ENCODE results near the gene PRKCQ.

PRKCQ gene

DNA sequence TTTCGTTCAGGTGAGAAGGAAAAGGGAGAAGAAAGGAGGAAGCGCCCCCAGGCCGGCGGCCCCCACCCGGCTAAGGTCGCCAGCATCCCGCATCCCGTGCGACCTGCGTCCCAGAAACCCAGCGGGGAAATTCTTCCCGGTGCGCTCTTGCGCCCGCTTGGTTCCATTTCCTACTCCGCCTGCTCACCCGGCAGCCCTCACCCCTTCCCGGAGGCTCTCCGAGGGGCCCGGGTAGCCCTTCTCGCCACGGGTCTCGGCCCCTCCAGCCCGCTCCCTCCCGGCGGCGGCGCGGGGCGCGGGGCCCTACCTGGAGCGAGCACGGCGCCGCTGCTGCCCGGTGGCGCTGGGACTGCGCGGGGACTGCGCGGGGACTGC is at the start of gene PRKCQ:
TSS of gene PRKCQ (minus strand) at position 373 of the 375 bp plus-strand sequence. CDS start 65,141 bp downstream, outside the sequence.
- no peak for DNase-seq

DNA sequence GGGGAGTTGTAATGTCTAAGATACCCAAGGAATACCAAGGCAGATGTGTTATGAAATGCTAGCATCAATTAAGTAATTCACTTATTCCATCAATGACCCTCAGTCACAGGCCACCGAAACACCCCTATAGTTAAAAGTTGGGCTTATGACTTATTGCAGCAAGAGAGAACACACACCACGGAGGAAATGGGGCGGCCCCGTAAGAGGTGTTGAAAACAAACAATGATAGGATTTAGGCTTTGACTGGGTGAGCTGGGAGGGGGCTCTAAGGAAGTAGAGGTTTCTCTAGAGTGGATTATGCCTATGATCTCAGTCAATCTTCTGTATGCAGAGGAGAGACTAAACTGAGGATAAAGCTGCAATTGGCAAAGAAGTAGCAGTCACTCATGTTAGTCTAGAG is 45.4 kb upstream of the PRKCQ start:
- no peak for DNase-seq

DNA sequence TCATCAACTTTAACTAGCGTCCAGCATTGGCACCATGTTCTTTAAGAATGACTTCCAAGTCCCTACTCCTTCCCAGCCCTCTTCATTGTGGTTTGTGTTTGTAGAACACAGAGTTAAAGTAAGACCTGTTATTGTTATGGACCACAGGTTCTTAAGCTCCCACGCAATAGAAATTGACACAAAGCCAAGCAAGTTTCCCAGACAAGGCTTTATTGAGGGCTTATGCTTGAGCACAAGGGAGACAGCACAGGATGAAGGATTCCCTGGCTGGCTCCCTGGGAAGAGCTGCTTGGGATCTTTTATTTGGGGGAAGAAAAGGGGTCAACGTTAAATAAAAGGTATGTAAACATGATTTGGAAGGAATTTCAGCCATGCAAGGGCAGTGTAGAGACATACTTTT is 44.3 kb upstream of the PRKCQ start:
- no peak for DNase-seq

DNA sequence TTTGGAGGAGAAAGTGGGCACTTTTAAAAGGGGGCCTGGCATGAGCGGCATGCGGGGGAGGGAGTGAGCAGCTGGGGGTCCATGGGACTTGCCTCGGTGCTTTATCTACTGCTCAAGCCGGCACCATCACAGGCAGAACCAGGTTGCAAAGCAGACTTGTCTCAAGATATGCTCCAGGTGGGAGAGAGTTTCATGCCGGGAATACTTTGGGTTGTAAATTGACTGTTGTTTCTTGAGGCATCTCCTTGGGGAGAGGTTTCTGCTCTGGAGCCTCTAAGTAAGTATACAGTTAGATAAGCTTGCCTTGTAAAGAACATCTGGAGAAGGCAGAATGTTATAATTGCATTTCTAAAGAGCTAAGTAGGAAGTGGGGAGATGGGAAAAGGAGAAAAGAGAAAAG is 42.8 kb upstream of the PRKCQ start:
- no peak for DNase-seq

DNA sequence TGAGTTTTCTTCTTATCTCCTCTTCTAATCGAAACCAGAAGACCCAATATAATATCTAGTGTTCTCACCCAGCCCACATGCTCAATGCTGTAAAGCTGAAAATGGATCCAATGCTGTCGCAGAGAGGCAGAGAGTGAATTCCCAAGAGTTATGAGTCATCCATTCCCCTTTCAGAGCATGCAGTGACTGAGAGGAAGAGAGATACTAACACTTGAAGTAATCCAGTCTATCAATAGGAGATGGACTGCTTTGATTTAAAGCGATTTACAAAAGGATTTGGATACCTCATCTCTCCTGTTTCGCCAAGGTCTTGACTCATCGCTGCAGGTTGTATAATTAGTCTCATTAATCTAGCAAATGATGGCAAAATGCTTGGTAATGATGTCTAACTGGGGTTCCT is 41.5 kb upstream of the PRKCQ start:
- no peak for DNase-seq

DNA sequence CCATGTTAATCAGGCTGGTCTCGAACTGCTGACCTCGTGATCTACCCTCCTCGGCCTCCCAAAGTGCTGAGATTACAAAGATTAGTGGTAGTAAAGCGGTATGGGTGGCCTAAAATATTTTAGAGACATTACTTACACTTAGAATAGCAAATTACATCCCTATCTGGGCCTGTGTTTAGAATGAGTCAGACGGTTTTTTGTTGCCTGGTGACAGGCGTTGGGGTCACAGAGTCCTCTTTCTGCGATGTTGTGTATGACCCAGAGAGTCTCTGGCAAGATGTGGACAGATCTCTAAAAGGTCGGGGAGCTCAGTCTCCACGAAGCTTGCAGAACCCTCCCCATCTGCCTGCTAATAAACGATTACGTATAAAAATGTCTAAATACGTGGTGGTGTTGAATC is 39.6 kb upstream of the PRKCQ start:
- no peak for DNase-seq

DNA sequence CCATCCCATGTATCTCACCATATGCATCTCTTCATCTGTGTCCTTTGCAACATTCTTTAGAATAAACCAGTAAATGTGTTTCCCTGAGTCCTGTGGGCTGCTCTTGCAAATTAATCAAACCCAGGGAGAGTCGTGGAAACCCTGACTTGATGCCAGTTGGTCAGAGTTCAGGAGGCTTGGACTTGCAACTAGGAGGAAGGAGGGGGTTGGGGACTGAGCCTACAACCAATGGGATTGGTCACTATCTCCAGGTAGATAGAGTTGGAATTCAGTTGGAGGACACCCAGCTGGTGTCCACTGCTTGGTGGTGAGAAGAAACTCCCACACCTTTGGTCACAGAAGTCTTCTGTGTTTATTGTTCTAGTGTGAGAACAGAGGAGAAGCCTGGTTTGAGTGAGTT is 38.3 kb upstream of the PRKCQ start:
- no peak for DNase-seq

DNA sequence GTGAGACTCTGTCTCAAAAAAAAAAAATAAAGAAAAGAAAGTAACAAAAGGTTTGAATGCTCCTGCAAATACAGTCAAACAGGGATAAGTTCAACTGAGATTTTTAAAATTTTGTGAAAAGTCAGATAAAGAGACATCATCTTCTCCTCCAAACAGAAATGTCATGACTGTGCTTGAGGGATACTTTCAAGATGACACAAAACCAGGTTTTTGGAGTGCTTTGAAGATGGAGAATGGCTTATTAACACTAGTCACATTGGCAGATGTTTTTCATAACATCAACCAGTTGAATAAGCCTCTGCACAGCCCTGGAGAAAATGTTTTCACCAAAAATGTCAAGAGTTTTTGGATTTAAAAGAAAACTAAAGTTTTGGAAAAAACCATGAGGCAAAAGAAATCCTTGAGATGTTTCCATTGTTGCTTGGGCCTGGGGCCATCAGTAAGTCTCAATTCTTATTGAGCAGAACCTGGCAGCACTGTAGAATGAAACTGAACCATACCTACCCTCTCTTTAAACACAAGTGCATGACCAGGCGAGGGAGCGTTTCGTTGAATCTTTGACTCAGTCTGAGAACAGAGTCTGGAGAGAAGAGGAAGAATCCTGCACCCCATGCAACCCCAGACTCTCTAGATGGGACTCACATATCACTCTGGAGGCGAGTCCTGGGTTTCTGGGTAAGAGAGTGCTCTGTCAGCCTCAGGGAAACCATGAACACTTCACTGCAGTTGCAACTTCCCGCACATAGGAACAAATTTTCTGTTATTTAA is 37.4 kb upstream of the PRKCQ start:
- DNase-seq, result no peak

DNA sequence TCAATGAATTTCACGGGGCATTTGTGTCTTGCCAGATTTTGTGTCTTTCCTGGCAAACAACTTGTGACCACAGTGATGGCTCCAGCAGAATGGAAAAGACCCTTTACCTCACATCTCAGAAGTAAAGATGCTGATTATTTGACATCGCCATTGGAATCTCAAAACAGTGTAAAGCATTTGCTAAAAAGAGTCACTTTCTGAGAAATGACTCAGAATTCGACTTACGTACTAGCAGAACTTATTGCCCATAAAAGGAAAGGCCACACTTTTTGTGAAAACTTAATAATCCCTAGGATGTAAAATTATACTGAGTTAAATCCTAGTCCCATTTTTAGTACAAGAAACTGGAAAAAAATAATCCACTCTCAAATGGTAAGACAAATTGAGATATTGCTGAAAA is 35.9 kb upstream of the PRKCQ start:
- no peak for DNase-seq

DNA sequence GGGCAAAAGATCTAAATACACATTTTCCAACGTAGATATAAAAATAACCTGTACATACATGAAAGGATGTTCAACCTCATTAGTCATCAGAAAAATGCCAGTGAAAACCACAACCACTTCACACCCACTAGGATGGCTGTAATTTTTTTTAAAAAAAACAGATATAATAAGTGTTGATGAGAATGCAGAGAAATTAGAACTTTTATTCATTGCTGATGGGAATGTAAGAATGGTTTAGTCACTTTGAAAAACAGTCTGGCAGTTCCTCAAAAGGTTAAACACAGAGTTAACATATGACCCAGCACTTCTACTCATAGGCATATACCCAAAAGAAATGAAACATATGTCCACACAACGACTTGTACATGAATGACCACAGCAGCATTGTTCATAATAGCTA is 32.3 kb upstream of the PRKCQ start:
- no peak for DNase-seq

DNA sequence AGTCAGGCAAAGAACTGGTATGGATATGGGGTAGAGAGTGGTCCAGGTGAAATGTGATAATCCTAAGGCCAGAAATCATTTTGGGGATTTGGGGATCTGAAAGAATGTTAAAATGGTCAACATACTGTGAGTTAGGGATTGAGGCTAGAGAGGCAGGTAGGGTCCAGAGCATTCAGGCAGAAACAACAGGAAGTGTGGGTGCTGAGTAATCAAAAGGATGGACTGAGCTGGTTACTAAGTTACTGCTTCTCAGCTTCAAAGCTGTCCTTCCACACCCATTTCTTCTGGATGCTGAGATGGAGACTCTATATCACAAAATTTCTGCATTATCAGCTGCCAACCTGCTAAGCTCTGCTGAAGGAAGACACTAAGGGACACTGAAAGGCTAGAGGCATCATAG is 30.6 kb upstream of the PRKCQ start:
- no peak for DNase-seq

DNA sequence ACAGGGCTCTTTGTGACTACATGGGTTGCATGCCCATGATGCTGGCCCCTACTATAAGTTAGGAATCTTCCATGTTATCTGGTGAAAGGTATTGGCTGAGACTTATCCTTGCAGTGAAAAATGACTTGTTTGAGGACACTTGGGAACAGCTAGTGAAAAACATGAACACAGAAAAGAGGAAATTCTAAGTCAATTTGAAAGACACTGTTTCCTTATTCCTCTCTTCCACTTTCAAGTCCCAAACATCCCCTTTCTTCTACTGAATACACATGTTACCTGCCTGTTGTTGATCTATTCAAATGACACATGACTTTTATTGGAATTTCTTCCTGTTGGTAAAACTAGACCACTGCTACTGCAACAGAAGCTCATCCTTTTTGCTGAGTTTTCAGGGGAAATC is 29.5 kb upstream of the PRKCQ start:
- no peak for DNase-seq

DNA sequence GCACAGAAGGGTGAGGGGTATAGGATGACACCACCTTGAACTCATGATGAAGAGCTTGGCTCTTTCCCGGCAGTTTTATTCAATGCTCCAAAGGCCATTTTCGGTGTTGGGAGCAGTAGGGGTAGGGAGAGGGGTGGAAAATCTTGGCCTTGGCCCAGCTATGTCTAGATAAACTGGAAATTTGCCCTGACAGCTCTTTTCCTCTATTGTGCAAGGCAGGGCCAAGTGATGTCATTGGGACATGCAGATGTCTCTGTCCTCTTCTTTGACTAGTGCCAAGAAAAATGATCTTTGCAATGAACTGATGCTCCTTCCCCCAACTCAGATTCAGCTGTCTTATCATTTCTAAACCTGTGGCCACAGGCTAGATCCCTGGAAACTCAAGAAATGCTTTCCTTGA is 27.7 kb upstream of the PRKCQ start:
- DNase-seq, result no peak

DNA sequence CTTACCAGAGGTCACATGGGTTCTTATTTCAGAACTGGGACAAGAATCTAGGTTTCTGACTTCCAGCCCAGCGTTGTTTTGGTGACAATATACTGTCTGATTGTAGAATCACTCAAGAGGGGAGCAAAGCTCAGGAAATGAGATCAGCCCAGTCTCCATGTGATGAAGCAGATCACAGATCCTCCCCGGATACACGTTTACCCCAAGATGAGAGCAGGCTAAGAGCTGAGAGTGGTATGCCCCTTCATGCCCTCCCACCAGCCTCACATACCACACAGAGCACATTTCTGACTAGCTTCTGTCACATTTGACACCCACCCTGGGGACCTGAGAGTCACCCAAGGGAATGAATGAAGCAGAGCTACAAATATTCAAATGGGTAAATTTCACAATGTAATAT is 27.1 kb upstream of the PRKCQ start:
- no peak for DNase-seq

DNA sequence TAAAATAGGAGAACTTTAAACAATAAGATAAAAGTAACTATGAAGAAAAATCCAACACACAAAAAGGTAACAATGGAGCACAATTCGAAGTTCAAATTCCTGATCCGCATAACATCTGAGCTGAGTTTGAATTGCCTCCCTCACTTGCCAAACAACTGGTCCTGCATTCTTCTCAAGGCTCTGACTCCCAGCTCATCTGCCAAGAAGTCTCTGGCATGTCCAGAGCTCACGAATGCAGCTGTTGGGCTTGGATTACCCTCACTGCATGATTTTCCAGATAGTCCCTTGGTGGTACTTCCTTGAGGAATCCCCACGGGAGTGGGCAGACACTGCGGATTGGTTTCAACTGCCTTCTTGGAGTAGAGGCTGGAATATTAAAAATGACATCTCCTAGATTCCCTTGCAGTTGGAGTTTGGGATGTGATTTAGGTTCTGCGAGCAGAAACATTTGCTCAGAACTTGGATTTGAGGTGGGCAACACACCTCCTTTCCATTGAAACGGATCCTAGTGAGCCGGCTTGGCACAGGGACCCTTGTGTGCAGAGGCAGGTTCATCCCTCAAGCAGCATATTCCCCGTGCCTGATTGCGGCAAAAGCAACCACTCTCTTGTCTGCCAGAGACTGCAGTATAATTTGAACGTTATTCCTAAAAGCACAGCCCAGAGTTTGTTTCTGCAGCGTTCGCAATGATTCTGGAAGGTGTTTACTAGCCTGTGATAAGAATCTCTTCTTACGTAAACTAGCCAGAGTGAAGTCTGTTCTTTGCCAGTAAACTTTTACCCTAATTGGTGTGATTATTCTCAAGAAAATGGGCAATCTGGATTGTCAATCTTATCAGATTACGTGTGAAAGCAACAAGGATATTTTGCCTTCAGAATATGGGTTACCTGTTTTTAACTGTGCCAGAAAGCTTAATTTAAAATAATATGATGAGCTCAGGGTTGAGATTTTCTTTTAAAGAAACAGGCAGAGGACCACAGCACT is 23.4 kb upstream of the PRKCQ start:
- DNase-seq, result no peak

DNA sequence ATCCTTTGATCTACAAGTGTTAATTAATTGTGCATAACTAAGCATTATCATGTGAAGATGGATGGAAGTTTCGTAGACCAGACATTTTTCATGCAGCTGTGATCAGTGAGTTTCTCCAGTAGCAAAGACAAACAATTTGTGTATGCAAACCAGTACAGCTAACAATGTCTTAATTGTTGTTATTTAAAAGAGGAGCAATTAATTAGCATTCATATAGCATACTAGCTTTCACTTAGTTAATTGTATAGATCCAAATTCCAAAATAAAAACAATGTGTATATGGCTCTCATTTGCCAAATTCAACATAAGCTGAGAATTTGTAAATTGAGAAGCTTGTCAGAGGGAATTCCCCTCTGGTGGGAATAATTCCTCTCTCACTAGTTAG is 22.6 kb upstream of the PRKCQ start:
- DNase-seq, result no peak

DNA sequence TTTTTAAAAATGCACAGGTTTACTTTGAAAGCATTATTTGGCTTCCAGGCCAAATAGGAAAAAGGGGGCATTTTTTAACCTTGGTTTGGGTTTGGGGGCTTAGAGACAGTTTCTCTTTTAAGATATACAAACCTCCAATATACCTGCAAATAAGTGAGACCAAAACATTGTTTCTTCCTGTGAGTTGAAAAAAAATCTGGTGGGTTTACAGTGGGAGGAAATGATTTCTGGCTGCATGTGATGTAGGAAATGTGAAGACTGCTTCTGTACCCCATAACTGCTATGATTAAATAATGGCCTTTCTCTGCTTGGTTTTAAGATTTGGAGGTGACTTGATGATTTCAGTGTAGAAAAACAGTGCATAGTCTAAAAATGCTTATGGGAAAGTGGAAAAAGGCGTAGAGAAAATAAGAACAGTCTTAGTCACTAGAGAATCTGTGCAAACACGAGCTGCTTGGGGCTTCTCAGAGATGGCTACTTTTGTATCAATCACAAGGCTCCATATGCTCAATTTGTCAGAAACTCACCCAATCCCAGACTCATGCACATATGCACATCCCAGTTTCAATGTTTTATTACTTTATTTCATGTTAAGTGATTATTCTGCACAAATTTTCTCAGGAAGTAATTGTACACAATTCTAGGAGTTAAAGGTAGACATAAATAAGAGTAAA is 22.1 kb upstream of the PRKCQ start:
- no peak for DNase-seq

DNA sequence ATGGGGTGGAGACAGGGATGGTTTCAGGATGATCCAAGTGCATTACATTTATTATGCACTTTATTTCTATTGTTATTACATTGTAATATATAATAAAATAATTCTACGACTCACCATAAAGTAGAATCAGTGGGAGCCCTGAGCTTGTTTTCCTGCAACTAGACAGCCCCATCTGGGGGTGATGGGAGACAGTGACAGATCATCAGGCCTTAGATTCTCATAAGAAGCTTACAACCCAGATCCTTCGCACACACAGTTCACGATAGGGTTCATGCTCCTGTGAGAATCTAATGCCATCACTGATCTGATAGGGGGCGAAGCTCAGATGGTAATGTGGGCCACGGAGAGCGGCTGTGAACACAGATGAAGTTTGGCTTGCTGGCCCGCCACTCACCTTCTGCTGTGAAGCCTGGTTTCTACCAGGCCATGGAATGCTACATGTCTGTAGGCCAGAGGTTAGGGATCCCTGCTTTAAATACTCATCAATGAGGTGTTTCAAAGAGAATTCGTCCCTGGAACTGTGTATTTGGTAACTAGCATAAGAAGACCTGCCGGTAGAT is 21.2 kb upstream of the PRKCQ start:
- DNase-seq, result no peak

DNA sequence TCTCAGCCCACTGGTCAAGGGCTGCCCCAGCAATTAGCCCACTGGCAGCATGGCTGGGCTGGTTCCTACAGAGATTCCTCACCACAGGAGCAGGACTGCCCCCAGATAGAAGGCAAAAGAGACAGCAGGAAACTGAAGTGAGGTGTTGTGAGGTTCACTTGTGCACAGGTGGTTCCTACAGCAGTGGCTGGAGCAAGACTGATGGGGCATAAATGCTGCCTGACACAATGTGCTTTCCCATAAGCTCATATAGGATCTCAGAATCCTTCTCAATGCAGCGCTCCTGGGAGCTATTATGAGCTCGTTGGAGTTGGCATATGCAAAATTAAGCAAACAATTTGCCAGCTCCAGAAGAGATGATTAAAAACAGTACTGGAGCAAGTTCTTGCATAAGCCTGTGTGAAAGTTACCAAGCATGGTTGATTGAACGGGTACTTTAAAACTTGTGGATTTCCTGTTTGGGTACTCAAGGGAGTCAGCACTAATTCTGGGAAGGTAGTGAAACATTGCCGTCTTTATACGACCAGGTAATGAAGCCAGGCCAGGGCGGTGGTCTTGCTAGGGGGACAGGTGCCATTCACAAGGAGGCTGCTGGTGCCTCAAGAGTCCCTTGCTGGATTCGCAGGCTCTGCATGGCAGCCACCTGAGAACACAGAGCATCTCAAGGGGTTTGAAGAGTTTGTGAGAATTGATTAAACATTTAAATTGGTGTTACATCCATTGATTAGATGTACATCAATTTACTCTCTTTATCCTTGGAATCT is 20.3 kb upstream of the PRKCQ start:
- no peak for DNase-seq

DNA sequence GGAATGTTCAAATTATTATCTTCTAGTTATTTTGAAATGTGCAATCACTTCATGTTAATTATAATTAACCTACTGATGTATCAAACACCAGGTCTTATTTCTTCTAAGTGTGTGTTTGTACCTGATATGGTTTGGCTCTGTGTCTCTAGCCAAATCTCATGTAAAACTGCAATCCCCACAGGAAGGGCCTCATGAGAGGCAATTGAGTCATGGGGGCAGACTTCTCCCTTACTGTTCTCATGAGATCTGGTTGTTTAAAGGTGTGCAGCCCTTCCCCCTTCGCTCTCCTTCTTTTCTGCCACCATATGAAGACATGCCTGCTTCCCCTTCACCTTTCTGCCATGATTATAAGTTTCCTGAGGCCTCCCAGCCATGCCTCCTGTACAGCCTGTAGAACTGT is 18.6 kb upstream of the PRKCQ start:
- DNase-seq, result no peak

DNA sequence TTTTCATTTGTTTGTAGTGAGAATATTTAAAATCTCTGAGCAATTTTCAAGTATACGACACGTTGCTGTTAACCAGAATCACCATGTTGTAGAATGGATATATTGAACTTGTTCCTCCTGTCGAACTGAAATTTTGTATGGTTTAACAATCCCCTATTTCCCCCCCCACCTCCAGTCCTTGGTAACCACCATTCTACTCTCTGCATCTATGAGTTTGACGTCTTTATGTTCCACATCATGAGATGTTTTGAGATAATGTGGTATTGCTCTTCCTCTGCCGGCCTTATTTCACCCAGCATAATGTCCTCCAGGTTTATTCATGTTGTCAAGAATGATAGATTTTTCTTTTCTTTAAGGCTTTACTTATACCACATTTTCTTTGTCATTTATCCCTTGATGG is 17.4 kb upstream of the PRKCQ start:
- DNase-seq, result no peak

DNA sequence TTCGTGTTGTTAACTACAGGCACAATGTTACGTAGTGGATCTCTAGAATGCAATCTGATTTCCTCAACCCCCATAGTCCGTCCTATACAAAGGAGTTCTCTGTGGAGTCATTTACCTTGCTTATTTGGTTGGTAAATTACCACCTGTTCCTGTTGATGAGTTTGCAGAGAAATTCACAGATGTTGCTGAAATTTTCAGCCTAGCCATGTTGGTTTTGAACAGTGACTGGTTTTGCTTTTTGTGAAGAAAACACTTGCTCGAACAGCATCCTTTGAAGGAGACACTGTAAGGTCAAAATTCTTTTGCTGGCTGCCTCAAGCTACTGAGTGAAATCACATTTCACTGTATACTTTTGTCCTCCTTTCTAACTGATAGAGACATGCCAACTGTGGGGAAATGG is 15.4 kb upstream of the PRKCQ start:
- no peak for DNase-seq

DNA sequence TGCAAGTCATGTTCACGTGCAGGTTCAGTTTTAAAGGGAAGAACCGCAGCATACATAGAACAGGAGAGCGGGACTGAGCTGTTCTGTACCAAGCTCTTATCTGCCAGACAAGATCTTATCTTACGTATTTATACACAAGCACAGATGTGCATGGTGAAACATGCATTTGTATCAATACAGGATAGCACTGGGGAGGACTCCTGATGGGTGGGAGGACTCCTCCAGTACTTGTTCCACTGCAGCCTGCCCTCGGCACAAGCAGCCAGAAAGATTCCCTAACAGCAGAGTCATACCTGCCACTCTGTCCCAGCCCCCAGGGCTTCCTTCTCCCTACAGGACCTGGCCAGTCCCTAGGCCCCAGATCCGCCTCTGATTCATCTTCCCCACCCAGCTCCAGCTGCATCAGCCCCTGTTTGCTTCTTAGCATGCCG is 13.2 kb upstream of the PRKCQ start:
- no peak for DNase-seq
